HepG2 (cell line): ENCODE data around the gene ANKRD29. TPM values are rescaled to one million over a fixed set of nuclear protein-coding genes. Genes with fewer than 3 reads are reported as not detected.

ENCODE experiments used
- ATF1 ChIP-seq: IDR thresholded peaks from 2 replicates; pipeline ENCODE4 v1.6.1; 2016; ENCODE audit warnings: mild to moderate bottlenecking, control low read depth
- CBFB ChIP-seq: sonication (generic); formaldehyde crosslinking; IDR thresholded peaks from 2 replicates; pipeline ENCODE4 v1.4.0; 2020; ENCODE audit warnings: missing genetic modification reagents
- CREM ChIP-seq, 2 experiments: sonication (generic) in 1 of 2; formaldehyde crosslinking in 1 of 2; IDR thresholded peaks; 2 replicates each; pipeline versions ENCODE4 v1.4.0 to v1.6.1; 2016 to 2020; ENCODE audit warnings: antibody characterized with exemption in 1 of 2, mild to moderate bottlenecking in 1 of 2, missing genetic modification reagents in 1 of 2
- ISL2 ChIP-seq: sonication (generic); formaldehyde crosslinking; IDR thresholded peaks from 2 replicates; pipeline ENCODE4 v1.5.0; 2020; ENCODE audit warnings: missing genetic modification reagents
- NFE2 ChIP-seq: sonication (generic); formaldehyde crosslinking; IDR thresholded peaks from 2 replicates; pipeline ENCODE4 v1.4.0; 2020; ENCODE audit warnings: missing genetic modification reagents
- SALL1 ChIP-seq: sonication (generic); formaldehyde crosslinking; IDR thresholded peaks from 2 replicates; pipeline ENCODE4 v1.8.0; 2022; ENCODE audit warnings: mild to moderate bottlenecking, missing genetic modification reagents
- TGIF2 ChIP-seq: IDR thresholded peaks from 2 replicates; pipeline ENCODE4 v1.6.1; 2016; ENCODE audit warnings: control low read depth, missing compliant biosample characterization
- ZBTB38 ChIP-seq: sonication (generic); formaldehyde crosslinking; IDR thresholded peaks from 2 replicates; pipeline ENCODE4 v1.5.1; 2020; ENCODE audit warnings: mild to moderate bottlenecking, missing genetic modification reagents
- ZBTB42 ChIP-seq: sonication (generic); formaldehyde crosslinking; IDR thresholded peaks from 2 replicates; pipeline ENCODE4 v1.5.0; 2020; ENCODE audit warnings: mild to moderate bottlenecking, missing genetic modification reagents
- ZNF33A ChIP-seq: sonication (generic); formaldehyde crosslinking; IDR thresholded peaks from 2 replicates; pipeline ENCODE4 v1.5.1; 2020; ENCODE audit warnings: missing genetic modification reagents, mild to moderate bottlenecking, moderate library complexity, borderline replicate concordance
- polyA plus RNA-seq, 8 experiments: library from polyadenylated mRNA; depleted of rRNA in 3 of 8; stranded (reverse) in 7 of 8; unstranded in 1 of 8; fragments of >200 nt; fragmentation: Illumina TruSeq in 4 of 8; extraction: Trizol in 4 of 8; gene quantifications; 2 replicates each; pipeline versions ENCODE4 v1.2.1 to v1.2.3, GENCODE V29; 2011 to 2016; ENCODE audit warnings: low read depth in 4 of 8, missing spikeins in 1 of 8, mixed read lengths in 1 of 8; ENCODE audit not compliant: insufficient read depth in 1 of 8
- total RNA-seq, 5 experiments: library from RNA; depleted of rRNA; stranded (reverse); fragments of >200 nt; fragmentation: Illumina TruSeq; extraction: Trizol; gene quantifications; 2 replicates each; pipeline ENCODE4 v1.2.3, GENCODE V29; 2016; ENCODE audit warnings: low read depth in 1 of 5
- TF ChIP-seq, protein P1 (sequence below): sonication (generic); formaldehyde crosslinking; IDR thresholded peaks from 2 replicates; pipeline ENCODE4 v1.5.1; 2020; ENCODE audit warnings: mild to moderate bottlenecking, moderate library complexity, missing genetic modification reagents
- TF ChIP-seq, protein P2 (sequence below): IDR thresholded peaks from 2 replicates; pipeline ENCODE4 v1.6.1; 2016; ENCODE audit warnings: missing genetic modification reagents, missing compliant biosample characterization
- TF ChIP-seq, protein P3 (sequence below): sonication (generic); formaldehyde crosslinking; IDR thresholded peaks from 2 replicates; pipeline ENCODE4 v1.4.0; 2020; ENCODE audit warnings: missing genetic modification reagents
- TF ChIP-seq, protein P4 (sequence below): sonication (generic); formaldehyde crosslinking; IDR thresholded peaks from 2 replicates; pipeline ENCODE4 v1.4.0; 2020; ENCODE audit warnings: missing genetic modification reagents
- TF ChIP-seq, protein P5 (sequence below): sonication (generic); formaldehyde crosslinking; IDR thresholded peaks from 2 replicates; pipeline ENCODE4 v1.5.1; 2020; ENCODE audit warnings: missing genetic modification reagents, mild to moderate bottlenecking, borderline replicate concordance
- TF ChIP-seq, protein P6 (sequence below): sonication (generic); formaldehyde crosslinking; IDR thresholded peaks from 2 replicates; pipeline ENCODE4 v1.4.0; 2020; ENCODE audit warnings: missing genetic modification reagents, mild to moderate bottlenecking, borderline replicate concordance

Gene ANKRD29
- total and polyA plus RNA-seq, 2 of the 13 experiments (the other 11 are each of a cell fraction or from before 2014, with no cell fraction given) = not detected

DNA sequence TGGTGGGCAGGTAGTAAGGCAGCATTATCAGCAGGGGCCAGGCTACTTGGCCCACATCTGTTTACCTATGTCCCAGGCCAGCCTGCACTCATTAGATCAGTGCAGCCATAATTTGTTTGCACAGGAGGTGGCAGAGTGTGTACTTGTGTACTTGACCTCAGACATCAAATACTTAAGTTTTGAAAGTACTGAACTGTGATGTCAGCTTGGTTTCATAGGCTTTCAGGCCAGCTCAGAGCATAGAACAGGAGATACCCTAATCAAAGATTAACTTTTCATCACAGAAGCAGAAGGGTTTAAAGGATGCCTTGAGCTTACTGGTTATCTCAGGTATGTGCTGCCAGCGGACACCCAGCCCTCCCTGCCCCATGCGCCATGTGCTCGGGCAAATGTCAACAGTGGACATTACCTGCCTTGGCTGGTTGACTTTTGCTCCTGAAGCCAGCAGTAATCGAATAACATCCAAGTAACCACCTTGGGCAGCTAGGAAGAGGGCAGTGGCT lies 33.2 kb downstream of the ANKRD29 start (continued):
- TF ChIP-seq, protein P1, sequence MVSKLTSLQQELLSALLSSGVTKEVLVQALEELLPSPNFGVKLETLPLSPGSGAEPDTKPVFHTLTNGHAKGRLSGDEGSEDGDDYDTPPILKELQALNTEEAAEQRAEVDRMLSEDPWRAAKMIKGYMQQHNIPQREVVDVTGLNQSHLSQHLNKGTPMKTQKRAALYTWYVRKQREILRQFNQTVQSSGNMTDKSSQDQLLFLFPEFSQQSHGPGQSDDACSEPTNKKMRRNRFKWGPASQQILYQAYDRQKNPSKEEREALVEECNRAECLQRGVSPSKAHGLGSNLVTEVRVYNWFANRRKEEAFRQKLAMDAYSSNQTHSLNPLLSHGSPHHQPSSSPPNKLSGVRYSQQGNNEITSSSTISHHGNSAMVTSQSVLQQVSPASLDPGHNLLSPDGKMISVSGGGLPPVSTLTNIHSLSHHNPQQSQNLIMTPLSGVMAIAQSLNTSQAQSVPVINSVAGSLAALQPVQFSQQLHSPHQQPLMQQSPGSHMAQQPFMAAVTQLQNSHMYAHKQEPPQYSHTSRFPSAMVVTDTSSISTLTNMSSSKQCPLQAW = peak; percentile 57; the same call in 1 of the 2 replicates
- TF ChIP-seq, protein P2, sequence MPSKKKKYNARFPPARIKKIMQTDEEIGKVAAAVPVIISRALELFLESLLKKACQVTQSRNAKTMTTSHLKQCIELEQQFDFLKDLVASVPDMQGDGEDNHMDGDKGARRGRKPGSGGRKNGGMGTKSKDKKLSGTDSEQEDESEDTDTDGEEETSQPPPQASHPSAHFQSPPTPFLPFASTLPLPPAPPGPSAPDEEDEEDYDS = no peak
- TF ChIP-seq, protein P3, sequence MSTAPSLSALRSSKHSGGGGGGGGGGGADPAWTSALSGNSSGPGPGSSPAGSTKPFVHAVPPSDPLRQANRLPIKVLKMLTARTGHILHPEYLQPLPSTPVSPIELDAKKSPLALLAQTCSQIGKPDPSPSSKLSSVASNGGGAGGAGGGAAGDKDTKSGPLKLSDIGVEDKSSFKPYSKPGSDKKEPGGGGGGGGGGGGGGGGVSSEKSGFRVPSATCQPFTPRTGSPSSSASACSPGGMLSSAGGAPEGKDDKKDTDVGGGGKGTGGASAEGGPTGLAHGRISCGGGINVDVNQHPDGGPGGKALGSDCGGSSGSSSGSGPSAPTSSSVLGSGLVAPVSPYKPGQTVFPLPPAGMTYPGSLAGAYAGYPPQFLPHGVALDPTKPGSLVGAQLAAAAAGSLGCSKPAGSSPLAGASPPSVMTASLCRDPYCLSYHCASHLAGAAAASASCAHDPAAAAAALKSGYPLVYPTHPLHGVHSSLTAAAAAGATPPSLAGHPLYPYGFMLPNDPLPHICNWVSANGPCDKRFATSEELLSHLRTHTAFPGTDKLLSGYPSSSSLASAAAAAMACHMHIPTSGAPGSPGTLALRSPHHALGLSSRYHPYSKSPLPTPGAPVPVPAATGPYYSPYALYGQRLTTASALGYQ (CRISPR knock-in tag) = peak; percentile 55; the same call in 1 of the 2 replicates
- TF ChIP-seq, protein P4, sequence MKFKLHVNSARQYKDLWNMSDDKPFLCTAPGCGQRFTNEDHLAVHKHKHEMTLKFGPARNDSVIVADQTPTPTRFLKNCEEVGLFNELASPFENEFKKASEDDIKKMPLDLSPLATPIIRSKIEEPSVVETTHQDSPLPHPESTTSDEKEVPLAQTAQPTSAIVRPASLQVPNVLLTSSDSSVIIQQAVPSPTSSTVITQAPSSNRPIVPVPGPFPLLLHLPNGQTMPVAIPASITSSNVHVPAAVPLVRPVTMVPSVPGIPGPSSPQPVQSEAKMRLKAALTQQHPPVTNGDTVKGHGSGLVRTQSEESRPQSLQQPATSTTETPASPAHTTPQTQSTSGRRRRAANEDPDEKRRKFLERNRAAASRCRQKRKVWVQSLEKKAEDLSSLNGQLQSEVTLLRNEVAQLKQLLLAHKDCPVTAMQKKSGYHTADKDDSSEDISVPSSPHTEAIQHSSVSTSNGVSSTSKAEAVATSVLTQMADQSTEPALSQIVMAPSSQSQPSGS (CRISPR knock-in tag) = peak; percentile 71; the same call in 1 of the 2 replicates
- TF ChIP-seq SALL1 (CRISPR knock-in tag) = peak; percentile 83
- 0 out of 2 replicates have a peak, but pooled peaks have one; percentile 41 for TF ChIP-seq ZBTB38
- no peak for TF ChIP-seq ZNF33A (CRISPR knock-in tag)
- no peak for TF ChIP-seq TGIF2
- TF ChIP-seq NFE2 (CRISPR knock-in tag) = no peak
- TF ChIP-seq ZBTB42 (CRISPR knock-in tag) = no peak
- peak; percentile 85 for TF ChIP-seq ISL2
- TF ChIP-seq CREM (IDR thresholded peaks at IDR 0.05) = peak; percentile 71
- no peak for TF ChIP-seq CREM (CRISPR knock-in tag; IDR thresholded peaks at IDR 0.05)
- 0 out of 2 replicates have a peak, but pooled peaks have one; percentile 26 for TF ChIP-seq CBFB (CRISPR knock-in tag)
- TF ChIP-seq, protein P5, sequence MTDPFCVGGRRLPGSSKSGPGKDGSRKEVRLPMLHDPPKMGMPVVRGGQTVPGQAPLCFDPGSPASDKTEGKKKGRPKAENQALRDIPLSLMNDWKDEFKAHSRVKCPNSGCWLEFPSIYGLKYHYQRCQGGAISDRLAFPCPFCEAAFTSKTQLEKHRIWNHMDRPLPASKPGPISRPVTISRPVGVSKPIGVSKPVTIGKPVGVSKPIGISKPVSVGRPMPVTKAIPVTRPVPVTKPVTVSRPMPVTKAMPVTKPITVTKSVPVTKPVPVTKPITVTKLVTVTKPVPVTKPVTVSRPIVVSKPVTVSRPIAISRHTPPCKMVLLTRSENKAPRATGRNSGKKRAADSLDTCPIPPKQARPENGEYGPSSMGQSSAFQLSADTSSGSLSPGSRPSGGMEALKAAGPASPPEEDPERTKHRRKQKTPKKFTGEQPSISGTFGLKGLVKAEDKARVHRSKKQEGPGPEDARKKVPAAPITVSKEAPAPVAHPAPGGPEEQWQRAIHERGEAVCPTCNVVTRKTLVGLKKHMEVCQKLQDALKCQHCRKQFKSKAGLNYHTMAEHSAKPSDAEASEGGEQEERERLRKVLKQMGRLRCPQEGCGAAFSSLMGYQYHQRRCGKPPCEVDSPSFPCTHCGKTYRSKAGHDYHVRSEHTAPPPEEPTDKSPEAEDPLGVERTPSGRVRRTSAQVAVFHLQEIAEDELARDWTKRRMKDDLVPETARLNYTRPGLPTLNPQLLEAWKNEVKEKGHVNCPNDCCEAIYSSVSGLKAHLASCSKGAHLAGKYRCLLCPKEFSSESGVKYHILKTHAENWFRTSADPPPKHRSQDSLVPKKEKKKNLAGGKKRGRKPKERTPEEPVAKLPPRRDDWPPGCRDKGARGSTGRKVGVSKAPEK (CRISPR knock-in tag) = 0 out of 2 replicates have a peak, but pooled peaks have one; percentile 53
- TF ChIP-seq, protein P6, sequence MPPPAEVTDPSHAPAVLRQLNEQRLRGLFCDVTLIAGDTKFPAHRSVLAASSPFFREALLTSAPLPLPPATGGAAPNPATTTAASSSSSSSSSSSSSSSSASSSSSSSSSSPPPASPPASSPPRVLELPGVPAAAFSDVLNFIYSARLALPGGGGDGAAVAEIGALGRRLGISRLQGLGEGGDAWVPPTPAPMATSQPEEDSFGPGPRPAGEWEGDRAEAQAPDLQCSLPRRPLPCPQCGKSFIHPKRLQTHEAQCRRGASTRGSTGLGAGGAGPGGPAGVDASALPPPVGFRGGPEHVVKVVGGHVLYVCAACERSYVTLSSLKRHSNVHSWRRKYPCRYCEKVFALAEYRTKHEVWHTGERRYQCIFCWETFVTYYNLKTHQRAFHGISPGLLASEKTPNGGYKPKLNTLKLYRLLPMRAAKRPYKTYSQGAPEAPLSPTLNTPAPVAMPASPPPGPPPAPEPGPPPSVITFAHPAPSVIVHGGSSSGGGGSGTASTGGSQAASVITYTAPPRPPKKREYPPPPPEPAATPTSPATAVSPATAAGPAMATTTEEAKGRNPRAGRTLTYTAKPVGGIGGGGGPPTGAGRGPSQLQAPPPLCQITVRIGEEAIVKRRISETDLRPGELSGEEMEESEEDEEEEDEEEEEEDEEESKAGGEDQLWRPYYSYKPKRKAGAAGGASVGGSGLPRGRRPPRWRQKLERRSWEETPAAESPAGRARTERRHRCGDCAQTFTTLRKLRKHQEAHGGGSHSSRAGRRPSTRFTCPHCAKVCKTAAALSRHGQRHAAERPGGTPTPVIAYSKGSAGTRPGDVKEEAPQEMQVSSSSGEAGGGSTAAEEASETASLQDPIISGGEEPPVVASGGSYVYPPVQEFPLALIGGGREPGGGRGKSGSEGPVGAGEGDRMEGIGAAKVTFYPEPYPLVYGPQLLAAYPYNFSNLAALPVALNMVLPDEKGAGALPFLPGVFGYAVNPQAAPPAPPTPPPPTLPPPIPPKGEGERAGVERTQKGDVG = peak; percentile 53; the same call in 1 of the 2 replicates
- TF ChIP-seq ATF1 = no peak
